HEK293 (cell line): Measurements from ENCODE around the gene RBMS3.

Experiments
- CTCF ChIA-PET: fragments of 350-600 bp; formaldehyde crosslinking; extraction: SDS; loops from one replicate; lab custom pipeline; 2021; ENCODE audit warnings: antibody characterized with exemption; lab: Yijun Ruan, JAX
- POLR2A ChIA-PET: fragments of 300-600 bp; formaldehyde crosslinking; extraction: SDS; loops from one replicate; lab custom pipeline; 2020; ENCODE audit warnings: antibody characterized with exemption, inconsistent platforms; lab: Yijun Ruan, JAX
- H3K27ac ChIP-seq: fragments of 200-500 bp; sonication (Bioruptor generic); 2 replicates; pipeline ENCODE4 v1.5.1; 2014; ENCODE audit warnings: low read depth, low read length, control low read depth, inconsistent platforms; ENCODE audit errors: extremely low read depth
- H3K36me3 ChIP-seq, 2 experiments: fragments of 200-500 bp in 1 of 2; sonication (Bioruptor generic) in 1 of 2; 1 replicate in 1 of 2; 2 replicates in 1 of 2; pipeline ENCODE4 v1.5.1; 2014 to 2017; ENCODE audit warnings: inconsistent platforms in 2 of 2, low read length in 2 of 2; ENCODE audit not compliant: control insufficient read depth in 2 of 2, insufficient read depth in 1 of 2
- H3K4me1 ChIP-seq: fragments of 200-500 bp; sonication (Bioruptor generic); 2 replicates; pipeline ENCODE4 v1.5.1; 2014; ENCODE audit warnings: mild to moderate bottlenecking, low read length, inconsistent platforms; ENCODE audit not compliant: control insufficient read depth, insufficient read depth
- H3K4me3 ChIP-seq: 2 replicates; pipeline ENCODE4 v1.5.1; 2011; ENCODE audit warnings: low read depth, mild to moderate bottlenecking, control low read depth, low read length, moderate library complexity
- H3K9me3 ChIP-seq: fragments of 200-500 bp; sonication (Bioruptor generic); 2 replicates; pipeline ENCODE4 v1.5.1; 2014; ENCODE audit warnings: low read depth, low read length, inconsistent platforms; ENCODE audit not compliant: control insufficient read depth, insufficient read depth
- KLF10 ChIP-seq: fragments of 450-650 bp; IDR thresholded peaks from 2 replicates; pipeline ENCODE4 v1.5.1; 2018; ENCODE audit warnings: missing biosample characterization, mild to moderate bottlenecking, missing genetic modification characterization
- MZF1 ChIP-seq: fragments of 450-650 bp; formaldehyde crosslinking; IDR thresholded peaks from 2 replicates; pipeline ENCODE4 v1.5.1; 2017; ENCODE audit warnings: missing biosample characterization, missing genetic modification characterization, borderline replicate concordance
- SP2 ChIP-seq: fragments of 450-650 bp; formaldehyde crosslinking; IDR thresholded peaks from 2 replicates; pipeline ENCODE4 v1.5.1; 2016; ENCODE audit warnings: missing biosample characterization, missing genetic modification characterization
- SP3 ChIP-seq: fragments of 450-650 bp; formaldehyde crosslinking; IDR thresholded peaks from 2 replicates; pipeline ENCODE4 v1.5.1; 2016; ENCODE audit warnings: missing biosample characterization, missing genetic modification characterization
- ZIC2 ChIP-seq: fragments of 450-650 bp; formaldehyde crosslinking; IDR thresholded peaks from 2 replicates; pipeline ENCODE4 v1.5.1; 2016; ENCODE audit warnings: missing biosample characterization, missing genetic modification characterization
- ZNF214 ChIP-seq: fragments of 450-650 bp; formaldehyde crosslinking; IDR thresholded peaks from 2 replicates; pipeline ENCODE4 v1.5.1; 2017; ENCODE audit warnings: missing biosample characterization, mild to moderate bottlenecking, missing genetic modification characterization, borderline replicate concordance
- ZNF501 ChIP-seq: fragments of 450-650 bp; formaldehyde crosslinking; IDR thresholded peaks from 2 replicates; pipeline ENCODE4 v1.5.1; 2016; ENCODE audit warnings: missing biosample characterization, missing genetic modification characterization
- ZNF514 ChIP-seq: fragments of 450-650 bp; formaldehyde crosslinking; IDR thresholded peaks from 2 replicates; pipeline ENCODE4 v1.5.1; 2016; ENCODE audit warnings: missing biosample characterization, missing genetic modification characterization
- ZNF530 ChIP-seq: fragments of 450-650 bp; formaldehyde crosslinking; IDR thresholded peaks from 2 replicates; pipeline ENCODE4 v1.5.1; 2016; ENCODE audit warnings: low read depth, missing biosample characterization, missing genetic modification characterization
- ZNF544 ChIP-seq: fragments of 450-650 bp; formaldehyde crosslinking; IDR thresholded peaks from 2 replicates; pipeline ENCODE4 v1.5.0; 2017; ENCODE audit warnings: missing biosample characterization, missing genetic modification characterization
- ZNF707 ChIP-seq: fragments of 450-650 bp; formaldehyde crosslinking; IDR thresholded peaks from 2 replicates; pipeline ENCODE4 v1.5.1; 2016; ENCODE audit warnings: missing biosample characterization, missing genetic modification characterization
- ZNF747 ChIP-seq: fragments of 450-650 bp; formaldehyde crosslinking; IDR thresholded peaks from 2 replicates; pipeline ENCODE4 v1.5.1; 2016; ENCODE audit warnings: missing biosample characterization, missing genetic modification characterization
- ZNF768 ChIP-seq: fragments of 450-650 bp; formaldehyde crosslinking; IDR thresholded peaks from 2 replicates; pipeline ENCODE4 v1.5.1; 2018; ENCODE audit warnings: missing biosample characterization, mild to moderate bottlenecking, missing genetic modification characterization
- TF ChIP-seq, protein P1 (sequence below): fragments of 450-650 bp; formaldehyde crosslinking; IDR thresholded peaks from 2 replicates; pipeline ENCODE4 v1.5.1; 2016; ENCODE audit warnings: missing biosample characterization, missing genetic modification characterization
- TF ChIP-seq, protein P2 (sequence below): fragments of 450-650 bp; formaldehyde crosslinking; IDR thresholded peaks from 2 replicates; pipeline ENCODE4 v1.5.1; 2017; ENCODE audit warnings: missing biosample characterization, missing genetic modification characterization
- TF ChIP-seq, protein P3 (sequence below): fragments of 450-650 bp; formaldehyde crosslinking; IDR thresholded peaks from 2 replicates; pipeline ENCODE4 v1.5.1; 2016; ENCODE audit warnings: missing biosample characterization, missing genetic modification characterization
- TF ChIP-seq, protein P4 (sequence below): fragments of 450-650 bp; formaldehyde crosslinking; IDR thresholded peaks from 2 replicates; pipeline ENCODE4 v1.5.1; 2016; ENCODE audit warnings: missing biosample characterization, missing genetic modification characterization, borderline replicate concordance
- TF ChIP-seq, protein P5 (sequence below): fragments of 450-650 bp; formaldehyde crosslinking; IDR thresholded peaks from 2 replicates; pipeline ENCODE4 v1.5.0; 2017; ENCODE audit warnings: missing biosample characterization, missing genetic modification characterization, borderline replicate concordance
- TF ChIP-seq, protein P6 (sequence below): fragments of 450-650 bp; formaldehyde crosslinking; IDR thresholded peaks from 2 replicates; pipeline ENCODE4 v1.5.1; 2016; ENCODE audit warnings: missing biosample characterization, missing genetic modification characterization

RBMS3 gene

DNA sequence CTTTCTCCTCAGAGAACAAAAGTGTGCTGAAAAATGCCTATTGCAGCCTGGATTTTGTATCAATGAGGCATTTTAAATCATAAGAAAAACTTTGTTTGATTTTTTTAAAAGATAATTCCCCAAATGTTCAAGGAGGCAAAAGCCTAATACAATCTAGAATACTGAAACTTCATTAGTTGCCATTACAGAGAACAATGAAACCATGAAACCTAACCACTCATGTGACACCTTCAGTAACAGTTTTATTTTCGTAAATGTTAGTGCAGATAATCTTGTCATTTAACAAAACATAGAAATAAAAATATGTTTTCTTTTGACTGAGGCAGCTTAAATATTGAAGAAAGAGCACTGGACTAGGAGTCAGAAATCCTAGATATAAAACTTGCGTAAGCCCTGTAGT lies 655.9 kb downstream of the RBMS3 start:
- no peaks in the 10 kb centered on the region for H3K9me3 ChIP-seq
- TF ChIP-seq SP2 (tag by site-specific recombination) (no peak), KLF10 (tag by site-specific recombination) (no peak), ZNF747 (tag by site-specific recombination) (no peak), ZNF707 (tag by site-specific recombination) (no peak), ZNF530 (tag by site-specific recombination) (no peak), ZIC2 (tag by site-specific recombination) (no peak), ZNF514 (no peak)
- TF ChIP-seq, protein P1, sequence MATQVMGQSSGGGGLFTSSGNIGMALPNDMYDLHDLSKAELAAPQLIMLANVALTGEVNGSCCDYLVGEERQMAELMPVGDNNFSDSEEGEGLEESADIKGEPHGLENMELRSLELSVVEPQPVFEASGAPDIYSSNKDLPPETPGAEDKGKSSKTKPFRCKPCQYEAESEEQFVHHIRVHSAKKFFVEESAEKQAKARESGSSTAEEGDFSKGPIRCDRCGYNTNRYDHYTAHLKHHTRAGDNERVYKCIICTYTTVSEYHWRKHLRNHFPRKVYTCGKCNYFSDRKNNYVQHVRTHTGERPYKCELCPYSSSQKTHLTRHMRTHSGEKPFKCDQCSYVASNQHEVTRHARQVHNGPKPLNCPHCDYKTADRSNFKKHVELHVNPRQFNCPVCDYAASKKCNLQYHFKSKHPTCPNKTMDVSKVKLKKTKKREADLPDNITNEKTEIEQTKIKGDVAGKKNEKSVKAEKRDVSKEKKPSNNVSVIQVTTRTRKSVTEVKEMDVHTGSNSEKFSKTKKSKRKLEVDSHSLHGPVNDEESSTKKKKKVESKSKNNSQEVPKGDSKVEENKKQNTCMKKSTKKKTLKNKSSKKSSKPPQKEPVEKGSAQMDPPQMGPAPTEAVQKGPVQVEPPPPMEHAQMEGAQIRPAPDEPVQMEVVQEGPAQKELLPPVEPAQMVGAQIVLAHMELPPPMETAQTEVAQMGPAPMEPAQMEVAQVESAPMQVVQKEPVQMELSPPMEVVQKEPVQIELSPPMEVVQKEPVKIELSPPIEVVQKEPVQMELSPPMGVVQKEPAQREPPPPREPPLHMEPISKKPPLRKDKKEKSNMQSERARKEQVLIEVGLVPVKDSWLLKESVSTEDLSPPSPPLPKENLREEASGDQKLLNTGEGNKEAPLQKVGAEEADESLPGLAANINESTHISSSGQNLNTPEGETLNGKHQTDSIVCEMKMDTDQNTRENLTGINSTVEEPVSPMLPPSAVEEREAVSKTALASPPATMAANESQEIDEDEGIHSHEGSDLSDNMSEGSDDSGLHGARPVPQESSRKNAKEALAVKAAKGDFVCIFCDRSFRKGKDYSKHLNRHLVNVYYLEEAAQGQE = no peak
- TF ChIP-seq, protein P2, sequence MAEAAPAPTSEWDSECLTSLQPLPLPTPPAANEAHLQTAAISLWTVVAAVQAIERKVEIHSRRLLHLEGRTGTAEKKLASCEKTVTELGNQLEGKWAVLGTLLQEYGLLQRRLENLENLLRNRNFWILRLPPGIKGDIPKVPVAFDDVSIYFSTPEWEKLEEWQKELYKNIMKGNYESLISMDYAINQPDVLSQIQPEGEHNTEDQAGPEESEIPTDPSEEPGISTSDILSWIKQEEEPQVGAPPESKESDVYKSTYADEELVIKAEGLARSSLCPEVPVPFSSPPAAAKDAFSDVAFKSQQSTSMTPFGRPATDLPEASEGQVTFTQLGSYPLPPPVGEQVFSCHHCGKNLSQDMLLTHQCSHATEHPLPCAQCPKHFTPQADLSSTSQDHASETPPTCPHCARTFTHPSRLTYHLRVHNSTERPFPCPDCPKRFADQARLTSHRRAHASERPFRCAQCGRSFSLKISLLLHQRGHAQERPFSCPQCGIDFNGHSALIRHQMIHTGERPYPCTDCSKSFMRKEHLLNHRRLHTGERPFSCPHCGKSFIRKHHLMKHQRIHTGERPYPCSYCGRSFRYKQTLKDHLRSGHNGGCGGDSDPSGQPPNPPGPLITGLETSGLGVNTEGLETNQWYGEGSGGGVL (tag by site-specific recombination) = no peak
- TF ChIP-seq, protein P3, sequence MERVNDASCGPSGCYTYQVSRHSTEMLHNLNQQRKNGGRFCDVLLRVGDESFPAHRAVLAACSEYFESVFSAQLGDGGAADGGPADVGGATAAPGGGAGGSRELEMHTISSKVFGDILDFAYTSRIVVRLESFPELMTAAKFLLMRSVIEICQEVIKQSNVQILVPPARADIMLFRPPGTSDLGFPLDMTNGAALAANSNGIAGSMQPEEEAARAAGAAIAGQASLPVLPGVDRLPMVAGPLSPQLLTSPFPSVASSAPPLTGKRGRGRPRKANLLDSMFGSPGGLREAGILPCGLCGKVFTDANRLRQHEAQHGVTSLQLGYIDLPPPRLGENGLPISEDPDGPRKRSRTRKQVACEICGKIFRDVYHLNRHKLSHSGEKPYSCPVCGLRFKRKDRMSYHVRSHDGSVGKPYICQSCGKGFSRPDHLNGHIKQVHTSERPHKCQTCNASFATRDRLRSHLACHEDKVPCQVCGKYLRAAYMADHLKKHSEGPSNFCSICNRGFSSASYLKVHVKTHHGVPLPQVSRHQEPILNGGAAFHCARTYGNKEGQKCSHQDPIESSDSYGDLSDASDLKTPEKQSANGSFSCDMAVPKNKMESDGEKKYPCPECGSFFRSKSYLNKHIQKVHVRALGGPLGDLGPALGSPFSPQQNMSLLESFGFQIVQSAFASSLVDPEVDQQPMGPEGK (tag by site-specific recombination) = no peak
- CTCF ChIA-PET = no interaction called here
- no peaks in the 10 kb centered on the region for H3K36me3 ChIP-seq
- no peak overlapping the region for H3K4me3 ChIP-seq
- POLR2A ChIA-PET = no interaction called here
- 0 out of 2 replicates have a peak, but pooled peaks cover 2% of the 10 kb centered on the region for H3K4me1 ChIP-seq
- no peak overlapping the region for H3K27ac ChIP-seq

DNA sequence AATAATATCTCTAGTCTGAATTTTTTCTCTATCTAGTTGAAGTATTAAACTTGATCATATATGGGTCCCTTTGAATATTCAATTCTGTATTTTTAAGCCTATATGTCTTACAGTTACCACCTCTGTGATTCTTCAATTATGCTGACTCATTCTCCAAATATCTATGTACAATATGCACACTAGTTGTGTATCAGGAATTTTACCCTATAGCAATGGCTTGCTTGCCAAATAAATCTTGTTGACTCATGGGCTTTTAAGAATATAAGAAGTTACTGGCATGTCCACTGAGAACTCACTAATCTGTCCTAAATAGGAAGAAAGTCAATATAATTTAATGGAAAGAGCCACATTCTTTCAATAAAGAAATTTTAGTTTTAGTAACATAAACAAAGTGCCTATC lies 656.3 kb downstream of the RBMS3 start:
- POLR2A ChIA-PET = no interaction called here
- Histone ChIP-seq H3K36me3 (no peaks in the 10 kb centered on the region), H3K4me3 (no peak overlapping the region), H3K9me3 (no peaks in the 10 kb centered on the region), H3K27ac (no peak overlapping the region), H3K4me1 (peaks cover 2% of the 10 kb centered on the region; the same call in 1 of the 2 replicates)
- CTCF ChIA-PET = no interaction called here
- TF ChIP-seq MZF1 (tag by site-specific recombination) = no peak
- no peak for TF ChIP-seq ZNF214
- no peak for TF ChIP-seq ZNF501 (tag by site-specific recombination)
- TF ChIP-seq, protein P4, sequence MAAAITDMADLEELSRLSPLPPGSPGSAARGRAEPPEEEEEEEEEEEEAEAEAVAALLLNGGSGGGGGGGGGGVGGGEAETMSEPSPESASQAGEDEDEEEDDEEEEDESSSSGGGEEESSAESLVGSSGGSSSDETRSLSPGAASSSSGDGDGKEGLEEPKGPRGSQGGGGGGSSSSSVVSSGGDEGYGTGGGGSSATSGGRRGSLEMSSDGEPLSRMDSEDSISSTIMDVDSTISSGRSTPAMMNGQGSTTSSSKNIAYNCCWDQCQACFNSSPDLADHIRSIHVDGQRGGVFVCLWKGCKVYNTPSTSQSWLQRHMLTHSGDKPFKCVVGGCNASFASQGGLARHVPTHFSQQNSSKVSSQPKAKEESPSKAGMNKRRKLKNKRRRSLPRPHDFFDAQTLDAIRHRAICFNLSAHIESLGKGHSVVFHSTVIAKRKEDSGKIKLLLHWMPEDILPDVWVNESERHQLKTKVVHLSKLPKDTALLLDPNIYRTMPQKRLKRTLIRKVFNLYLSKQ (tag by site-specific recombination) = no peak
- TF ChIP-seq ZNF544 (tag by site-specific recombination) = no peak
- TF ChIP-seq, protein P5, sequence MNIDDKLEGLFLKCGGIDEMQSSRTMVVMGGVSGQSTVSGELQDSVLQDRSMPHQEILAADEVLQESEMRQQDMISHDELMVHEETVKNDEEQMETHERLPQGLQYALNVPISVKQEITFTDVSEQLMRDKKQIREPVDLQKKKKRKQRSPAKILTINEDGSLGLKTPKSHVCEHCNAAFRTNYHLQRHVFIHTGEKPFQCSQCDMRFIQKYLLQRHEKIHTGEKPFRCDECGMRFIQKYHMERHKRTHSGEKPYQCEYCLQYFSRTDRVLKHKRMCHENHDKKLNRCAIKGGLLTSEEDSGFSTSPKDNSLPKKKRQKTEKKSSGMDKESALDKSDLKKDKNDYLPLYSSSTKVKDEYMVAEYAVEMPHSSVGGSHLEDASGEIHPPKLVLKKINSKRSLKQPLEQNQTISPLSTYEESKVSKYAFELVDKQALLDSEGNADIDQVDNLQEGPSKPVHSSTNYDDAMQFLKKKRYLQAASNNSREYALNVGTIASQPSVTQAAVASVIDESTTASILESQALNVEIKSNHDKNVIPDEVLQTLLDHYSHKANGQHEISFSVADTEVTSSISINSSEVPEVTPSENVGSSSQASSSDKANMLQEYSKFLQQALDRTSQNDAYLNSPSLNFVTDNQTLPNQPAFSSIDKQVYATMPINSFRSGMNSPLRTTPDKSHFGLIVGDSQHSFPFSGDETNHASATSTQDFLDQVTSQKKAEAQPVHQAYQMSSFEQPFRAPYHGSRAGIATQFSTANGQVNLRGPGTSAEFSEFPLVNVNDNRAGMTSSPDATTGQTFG = no peak
- no peak for TF ChIP-seq ZNF768
- TF ChIP-seq, protein P6, sequence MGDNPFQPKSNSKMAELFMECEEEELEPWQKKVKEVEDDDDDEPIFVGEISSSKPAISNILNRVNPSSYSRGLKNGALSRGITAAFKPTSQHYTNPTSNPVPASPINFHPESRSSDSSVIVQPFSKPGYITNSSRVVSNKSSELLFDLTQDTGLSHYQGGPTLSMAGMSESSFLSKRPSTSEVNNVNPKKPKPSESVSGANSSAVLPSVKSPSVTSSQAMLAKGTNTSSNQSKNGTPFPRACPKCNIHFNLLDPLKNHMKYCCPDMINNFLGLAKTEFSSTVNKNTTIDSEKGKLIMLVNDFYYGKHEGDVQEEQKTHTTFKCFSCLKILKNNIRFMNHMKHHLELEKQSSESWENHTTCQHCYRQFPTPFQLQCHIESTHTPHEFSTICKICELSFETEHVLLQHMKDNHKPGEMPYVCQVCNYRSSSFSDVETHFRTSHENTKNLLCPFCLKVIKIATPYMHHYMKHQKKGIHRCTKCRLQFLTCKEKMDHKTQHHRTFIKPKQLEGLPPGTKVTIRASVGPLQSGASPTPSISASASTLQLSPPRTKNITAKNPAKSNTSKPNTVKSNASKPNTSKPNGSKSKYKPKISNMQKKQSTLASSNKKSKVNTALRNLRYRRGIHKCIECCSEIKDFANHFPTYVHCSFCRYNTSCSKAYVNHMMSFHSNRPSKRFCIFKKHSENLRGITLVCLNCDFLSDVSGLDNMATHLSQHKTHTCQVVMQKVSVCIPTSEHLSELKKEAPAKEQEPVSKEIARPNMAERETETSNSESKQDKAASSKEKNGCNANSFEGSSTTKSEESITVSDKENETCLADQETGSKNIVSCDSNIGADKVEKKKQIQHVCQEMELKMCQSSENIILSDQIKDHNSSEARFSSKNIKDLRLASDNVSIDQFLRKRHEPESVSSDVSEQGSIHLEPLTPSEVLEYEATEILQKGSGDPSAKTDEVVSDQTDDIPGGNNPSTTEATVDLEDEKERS (tag by site-specific recombination) = no peak
- no peak for TF ChIP-seq SP3 (tag by site-specific recombination)
